IPS-18c (cell line): Measurements from ENCODE around the gene DPF3.

Experiments
- H3K4me3 ChIP-seq: 2 replicates; pipeline ENCODE4 v1.7.0; 2013; ENCODE audit warnings: low read depth, mild to moderate bottlenecking, low read length, moderate library complexity; ENCODE audit not compliant: insufficient read depth
- H3K9me3 ChIP-seq: one replicate; pipeline ENCODE4 v1.6.1; 2013; ENCODE audit warnings: mild to moderate bottlenecking, low read length, moderate library complexity; ENCODE audit not compliant: control insufficient read depth, insufficient read depth

Gene DPF3

DNA sequence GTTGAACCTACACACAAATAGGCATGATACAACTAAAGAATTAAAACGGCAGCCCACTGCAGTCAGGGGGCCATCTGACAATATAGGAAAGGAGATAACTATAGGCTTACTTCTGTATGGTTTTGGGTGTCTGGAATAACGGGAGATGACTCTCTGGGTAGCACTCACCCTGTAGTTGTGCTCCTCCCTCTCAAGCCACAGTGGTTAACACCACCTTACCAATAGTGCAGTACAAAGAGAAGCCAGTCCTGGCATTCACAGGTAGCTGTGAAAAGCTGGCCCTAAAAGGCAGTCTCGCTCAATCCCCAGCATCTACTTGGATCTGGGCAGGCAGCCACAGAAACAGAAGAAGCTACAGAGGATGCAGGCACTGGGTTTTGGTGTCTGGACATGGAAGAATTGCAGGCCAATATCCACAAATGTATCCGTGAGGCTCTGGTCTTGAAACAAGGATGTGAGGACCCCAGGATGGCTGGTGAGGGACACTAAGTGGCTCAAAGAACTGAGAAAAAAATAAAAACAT, 93.0 kb downstream of the DPF3 start:
- Histone ChIP-seq H3K9me3 (no peaks in the 10 kb centered on the region), H3K4me3 (no peak overlapping the region)

DNA sequence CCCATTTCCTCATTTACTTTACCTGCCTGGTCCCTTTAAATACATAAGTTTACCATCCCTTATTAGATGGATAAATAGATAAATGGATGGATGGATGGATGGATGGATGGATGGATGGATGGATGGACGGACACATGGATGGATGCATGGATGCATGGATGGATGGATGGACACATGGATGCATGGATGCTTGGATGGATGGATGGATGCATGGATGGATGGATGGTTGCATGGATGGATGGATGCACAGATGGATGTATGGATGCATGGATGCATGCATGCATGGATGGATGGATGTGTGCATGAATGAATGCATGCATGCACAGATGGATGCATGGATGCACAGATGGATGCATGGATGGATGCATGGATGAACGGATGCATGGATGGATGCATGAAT, 93.6 kb downstream of the DPF3 start:
- Histone ChIP-seq H3K4me3 (no peak overlapping the region), H3K9me3 (no peaks in the 10 kb centered on the region)

DNA sequence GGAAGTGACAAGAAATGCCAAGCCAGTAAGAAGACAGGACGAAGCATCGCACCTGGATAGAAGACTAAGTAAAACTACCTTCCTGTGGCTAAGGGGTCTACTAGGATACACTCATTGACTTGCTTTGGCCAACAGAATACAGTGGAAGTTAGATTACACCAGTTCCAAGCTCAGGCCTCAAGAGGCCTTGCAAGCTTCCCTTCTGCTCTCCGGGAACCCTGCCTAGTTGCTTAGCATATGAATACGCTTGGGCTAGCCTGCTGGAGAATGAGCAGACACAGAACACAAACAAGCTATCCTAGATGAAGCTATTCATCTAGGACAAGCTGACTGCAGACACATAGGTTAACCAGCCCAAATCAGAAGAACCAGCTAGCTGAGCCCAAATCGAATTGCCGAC, 97.0 kb downstream of the DPF3 start:
- no peaks in the 10 kb centered on the region for H3K9me3 ChIP-seq
- H3K4me3 ChIP-seq: no peak overlapping the region

DNA sequence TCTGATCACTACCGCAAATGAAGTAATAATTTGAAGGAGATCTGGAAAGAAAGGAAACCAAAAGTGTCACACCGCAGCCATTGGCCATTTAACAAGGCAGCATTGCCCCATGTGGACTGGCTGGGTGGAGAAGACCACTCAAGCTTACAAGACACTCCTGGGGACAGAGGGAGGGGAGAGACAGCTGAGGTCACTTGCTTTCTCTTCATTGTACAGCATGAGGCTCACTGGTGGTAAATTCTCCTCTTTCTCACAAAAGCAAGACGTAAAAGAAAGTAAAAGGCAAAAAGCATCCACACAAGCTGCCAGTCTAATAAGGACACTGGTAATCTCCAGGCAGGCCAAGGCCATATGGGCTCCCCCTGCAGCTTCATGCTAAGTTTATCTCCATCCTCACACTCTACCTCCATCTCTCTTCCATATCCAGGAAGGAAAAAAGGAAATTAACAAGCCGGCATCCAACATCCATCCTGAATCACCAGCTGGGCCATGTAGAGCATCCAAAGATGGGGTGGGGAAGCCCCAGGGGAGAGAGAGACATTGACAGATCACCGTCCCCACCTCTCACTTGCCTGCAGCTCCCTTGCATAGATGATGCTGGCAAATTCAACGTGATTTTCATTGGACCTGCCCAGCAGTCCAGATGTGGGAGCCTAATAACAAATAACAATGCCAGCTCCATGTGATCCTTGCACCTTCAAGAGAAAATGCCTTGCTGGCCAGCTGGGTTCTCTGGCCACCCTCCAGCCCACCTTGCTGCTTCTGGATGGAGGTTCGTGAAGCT, 100.6 kb downstream of the DPF3 start:
- no peaks in the 10 kb centered on the region for H3K9me3 ChIP-seq
- H3K4me3 ChIP-seq: no peak overlapping the region

DNA sequence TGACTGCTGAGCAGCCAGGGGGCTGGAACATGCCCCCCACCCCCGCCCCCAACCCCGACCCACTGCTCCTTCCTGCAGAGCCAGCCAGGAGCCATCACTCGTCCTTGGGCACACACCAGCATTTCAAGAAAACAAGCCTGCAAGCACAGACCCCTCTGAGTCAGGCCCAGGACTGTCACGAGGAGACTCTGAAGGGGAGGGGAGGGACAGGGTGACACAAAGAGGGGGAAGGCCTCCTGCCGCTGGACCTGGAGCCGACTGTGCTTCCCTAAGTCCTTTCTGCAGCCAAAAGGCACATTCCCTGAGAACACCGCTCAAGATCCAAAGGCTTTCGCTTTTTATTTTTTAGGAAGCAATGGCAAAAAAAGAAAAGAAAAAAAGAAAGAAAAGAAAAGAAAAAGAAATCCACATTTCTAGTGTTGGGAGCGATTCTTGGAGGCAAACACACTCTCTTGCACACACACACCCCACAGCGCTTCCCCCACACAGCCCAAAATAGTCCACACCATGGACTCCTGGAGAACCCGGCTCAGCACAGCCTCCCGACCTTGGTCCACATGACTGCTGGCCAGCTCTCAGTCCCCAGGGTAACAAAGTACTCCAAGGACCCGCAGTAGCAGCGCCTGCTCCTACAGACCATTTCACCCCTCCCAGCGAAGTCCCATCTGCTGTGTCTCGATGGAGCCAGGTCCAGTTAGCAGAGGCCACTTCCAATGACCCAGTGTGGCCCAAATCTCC, 101.7 kb downstream of the DPF3 start:
- Histone ChIP-seq H3K9me3 (no peaks in the 10 kb centered on the region), H3K4me3 (no peak overlapping the region)

DNA sequence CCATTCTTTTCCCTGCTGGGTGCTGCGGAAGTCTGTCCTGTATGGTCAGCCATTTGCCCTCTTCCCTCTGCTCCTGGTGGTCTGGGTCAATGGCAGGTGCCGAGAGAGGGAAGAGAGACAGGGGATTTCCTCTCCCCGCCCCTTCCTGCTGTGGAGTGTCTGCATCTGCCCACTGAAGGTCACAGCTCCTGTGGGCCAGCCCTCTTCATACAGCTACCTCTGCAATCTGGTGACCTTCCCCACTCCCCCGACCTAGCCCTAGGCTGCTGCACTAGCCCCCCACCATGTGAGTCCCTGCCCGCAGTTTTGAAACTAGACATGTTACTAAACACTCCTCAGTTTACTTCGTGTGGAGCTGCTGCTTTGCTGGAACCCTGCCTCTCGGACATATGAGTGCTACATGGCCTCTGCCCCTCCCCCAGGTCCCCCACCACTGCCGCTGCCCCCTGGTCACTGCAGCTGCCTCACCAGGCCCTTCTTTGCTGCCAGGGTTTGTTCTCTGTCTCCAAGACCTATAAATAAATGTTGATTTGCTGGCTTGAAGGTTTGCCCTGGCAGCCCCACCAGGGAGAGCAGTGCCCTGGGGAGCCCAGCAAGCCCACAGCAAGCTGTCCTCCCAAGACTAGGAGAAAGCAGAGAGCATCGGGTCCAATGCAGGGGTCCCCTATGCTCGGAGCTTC, 102.9 kb downstream of the DPF3 start:
- H3K4me3 ChIP-seq: no peak overlapping the region
- H3K9me3 ChIP-seq: no peaks in the 10 kb centered on the region

DNA sequence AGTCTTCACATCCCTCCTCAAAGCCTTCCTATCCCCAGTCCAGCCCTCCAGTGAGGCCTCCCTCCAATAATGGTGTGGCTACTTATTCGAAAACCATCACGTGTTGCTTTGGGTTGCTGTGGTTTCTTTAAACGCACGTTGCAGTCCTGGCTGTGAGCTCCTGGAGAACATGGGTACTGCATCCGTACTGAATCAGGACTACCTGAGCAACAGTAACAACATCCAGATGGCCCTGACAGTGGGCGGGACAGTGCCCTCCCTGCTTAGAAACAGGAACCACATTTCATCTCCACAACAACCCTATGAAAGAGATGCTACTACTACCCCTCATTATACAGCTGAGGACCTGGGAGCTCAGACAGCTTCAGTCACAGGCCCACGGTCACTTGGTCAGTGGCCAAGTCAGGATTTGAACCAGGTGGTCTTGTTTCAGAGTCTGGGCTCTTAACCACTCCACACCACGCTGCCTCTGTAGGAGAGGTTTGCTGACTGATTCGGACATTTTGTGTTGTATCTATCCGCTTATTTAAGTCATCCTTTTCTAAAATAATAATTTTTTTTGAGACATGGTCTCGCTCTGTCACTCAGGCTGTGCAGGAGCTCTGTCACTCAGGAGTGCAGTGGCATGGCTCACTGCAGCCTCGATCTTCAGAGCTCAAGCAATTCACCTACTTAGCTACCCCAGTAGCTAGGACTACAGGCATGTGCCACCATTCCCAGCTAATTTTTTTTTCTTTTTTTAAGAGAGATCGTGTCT, 104.8 kb downstream of the DPF3 start:
- no peaks in the 10 kb centered on the region for H3K9me3 ChIP-seq

DNA sequence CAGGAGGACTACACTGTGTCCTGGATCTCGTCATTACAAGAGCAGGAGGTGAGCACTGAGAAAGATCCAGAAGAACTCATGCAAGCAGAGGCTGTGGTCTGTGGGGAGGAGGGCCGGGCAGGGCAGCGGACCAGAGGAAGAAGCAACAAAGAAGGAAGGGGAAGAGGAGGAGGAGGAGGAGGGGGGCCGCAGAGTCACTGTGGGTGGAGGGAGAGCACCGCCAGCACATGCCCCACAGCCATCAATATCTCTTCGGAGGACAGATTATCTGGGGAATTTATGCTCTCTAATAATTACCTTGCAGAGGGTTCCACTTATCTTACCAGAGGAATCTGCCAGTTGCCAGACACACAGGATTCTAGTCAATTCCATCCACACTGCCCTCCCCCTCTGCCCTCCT, 105.6 kb downstream of the DPF3 start:
- no peak overlapping the region for H3K4me3 ChIP-seq
- no peaks in the 10 kb centered on the region for H3K9me3 ChIP-seq

More for the DNA sequence above, 104.8 kb downstream of the DPF3 start:
- H3K4me3 ChIP-seq: no peak overlapping the region

DNA sequence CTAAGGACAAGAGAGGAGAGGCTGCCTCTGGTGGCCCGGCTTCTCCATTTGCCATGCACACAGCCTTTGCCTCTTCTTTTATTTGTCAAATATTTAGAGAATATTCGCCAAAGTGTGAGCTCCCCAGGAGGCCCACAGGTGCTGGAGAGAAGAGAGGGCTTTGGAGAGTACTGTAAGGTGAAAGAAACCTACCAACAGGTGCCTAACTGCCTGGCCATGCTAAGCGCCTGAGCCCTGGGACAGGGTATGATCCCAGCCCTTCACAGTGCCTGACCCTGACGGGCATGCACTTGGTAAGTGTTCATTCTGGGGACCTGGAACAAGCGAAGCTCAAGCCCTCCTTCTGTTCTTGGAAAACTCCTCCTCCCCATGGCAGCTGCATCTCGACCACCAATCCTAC, 106.1 kb downstream of the DPF3 start:
- Histone ChIP-seq H3K4me3 (no peak overlapping the region), H3K9me3 (no peaks in the 10 kb centered on the region)

DNA sequence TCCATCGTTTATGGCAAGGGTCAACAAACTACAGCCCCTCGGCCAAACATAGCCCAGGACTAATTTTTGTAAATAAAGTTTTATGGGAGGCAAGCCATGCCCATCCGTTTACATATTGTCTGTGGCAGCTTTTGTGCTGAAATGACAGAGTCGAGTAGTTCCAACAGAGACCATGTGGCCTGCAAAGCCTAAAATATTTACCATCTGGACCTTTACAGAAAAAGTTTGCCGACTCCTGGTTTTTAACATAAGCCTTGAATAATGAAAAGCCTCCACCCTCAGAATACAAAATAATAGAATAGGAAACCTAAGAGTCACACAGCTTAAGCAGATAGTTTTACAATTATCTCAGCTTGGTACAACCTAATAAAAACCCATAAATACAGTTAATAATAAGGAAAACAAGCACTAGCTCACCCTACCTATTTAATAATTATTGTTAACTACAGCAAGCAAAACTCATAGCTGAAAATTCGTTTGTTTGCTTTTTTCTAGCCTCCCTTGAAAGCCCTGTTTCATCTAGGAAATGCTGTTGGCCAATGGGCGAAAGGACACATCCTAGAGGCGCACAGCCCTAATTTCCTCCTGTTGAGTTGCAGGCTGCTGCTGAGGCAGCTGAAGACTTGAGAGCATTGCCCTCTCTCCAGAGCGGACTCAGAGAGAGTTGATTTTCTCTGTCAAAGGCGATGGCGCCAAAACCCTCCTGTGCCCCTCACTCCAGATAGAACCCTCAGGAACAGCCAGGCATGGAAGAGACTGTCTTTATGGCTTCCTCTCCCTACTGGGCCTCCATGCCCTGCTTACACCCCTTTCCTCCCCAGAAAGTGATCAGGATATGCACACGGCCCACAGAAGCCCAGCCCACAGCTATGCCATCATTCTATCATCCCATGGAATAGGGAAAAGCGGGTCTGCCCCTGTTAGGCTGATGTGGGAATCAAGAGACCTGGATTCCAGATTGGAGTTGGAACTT, 107.2 kb downstream of the DPF3 start:
- no peak overlapping the region for H3K4me3 ChIP-seq
- no peaks in the 10 kb centered on the region for H3K9me3 ChIP-seq

DNA sequence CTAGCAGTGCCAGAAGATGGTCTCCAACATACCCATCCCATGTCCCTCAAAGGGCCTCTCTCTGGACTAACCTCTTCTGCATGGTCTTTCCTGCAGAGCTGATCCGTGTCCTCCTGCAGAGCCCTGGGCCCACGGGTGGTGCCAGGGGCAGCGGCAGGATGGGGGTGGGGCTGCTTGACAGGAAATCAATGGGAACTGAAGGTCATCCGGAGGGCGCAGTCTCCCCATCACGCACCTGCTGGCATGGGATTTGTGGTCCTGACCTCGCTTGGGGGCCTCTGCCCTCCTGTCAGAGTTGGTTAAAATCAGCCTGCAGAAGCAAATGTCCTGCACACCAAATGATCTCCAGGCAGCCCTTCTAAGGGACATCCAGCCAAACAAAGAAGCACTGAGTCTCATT, 110.2 kb downstream of the DPF3 start:
- H3K9me3 ChIP-seq: no peaks in the 10 kb centered on the region
- H3K4me3 ChIP-seq: no peak overlapping the region

DNA sequence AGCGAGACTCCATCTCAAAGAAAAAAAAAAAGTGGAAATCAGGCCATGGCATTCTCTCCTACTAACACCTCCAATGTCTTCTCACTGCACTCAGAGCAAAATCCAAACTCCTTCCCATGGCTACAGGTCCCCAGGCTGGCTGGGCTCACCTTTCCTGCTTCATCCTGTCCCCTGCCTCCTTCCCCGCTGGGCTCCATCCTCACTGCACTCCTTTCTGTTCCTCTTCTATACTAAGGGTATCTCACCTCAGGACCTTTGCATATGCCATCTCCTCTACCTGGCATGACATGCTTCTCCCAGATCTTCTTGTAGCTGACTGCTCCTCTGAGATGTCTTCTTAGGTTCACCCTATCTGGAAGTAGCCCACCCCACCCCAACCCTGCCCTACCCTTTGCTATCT, 111.1 kb downstream of the DPF3 start:
- H3K9me3 ChIP-seq: no peaks in the 10 kb centered on the region
- H3K4me3 ChIP-seq: no peak overlapping the region

DNA sequence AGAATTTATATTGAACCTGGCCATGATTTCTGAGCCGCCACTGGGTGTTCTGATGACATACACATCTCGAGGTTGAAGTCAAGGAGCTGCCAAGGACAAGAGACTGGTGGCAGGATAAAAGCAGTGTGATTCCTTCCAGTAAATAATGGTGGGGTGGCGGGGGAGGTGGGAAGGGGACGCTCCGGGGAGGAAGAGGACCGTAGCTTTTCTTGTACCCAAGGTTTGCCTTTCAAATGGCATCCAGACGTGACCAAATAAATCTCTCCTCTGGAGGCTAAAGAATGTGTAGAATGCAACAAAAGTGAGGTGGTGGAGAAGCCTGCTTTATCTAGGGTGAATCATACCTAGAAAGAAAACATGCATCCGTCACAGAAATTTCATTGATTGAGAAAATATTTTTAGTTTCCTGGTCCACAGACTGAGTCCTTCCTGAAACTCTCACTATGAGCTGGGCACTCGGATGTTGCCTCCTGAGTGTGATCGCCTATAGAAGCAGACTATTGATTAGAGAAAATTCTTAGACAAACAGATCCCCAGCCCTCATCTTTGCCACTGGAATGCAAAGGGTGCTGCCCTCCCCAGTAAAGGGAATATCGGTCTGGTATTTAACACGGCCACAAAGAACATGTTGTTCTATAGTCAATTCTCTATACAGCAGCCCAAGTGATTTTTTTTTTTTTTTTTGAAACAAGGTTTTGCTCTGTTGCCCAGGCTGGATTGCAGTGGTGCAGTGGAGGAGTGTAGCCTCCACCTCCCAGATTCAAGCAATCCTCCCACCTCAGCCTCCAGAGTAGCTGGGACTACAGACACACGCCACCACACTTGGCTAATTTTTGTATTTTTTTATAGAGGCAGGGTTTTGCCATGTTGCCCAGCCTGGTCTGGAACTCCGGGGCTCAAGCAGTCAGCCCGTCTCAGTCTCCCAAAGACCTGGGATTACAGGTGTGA, 112.1 kb downstream of the DPF3 start:
- H3K9me3 ChIP-seq: peaks cover 2% of the 10 kb centered on the region

DNA sequence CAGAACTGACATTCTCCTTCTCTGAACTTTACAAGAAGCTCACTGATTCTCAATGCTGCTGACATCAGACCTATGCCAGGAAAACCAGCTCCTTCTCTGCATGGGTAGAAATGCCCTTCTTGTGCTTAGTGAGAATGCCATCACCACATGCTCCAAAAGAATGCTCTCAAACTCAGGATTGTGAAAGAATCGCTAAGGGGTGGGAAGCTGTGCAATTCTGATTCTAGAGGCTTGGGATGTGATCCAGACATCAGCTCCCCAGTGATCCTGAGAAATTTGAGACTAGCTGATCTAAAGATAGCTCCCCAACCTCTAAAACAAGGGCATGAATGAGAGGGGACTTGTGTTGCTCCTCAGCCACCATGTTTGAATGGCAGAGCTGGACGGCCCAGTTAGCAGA, 113.2 kb downstream of the DPF3 start:
- peaks cover 2% of the 10 kb centered on the region for H3K9me3 ChIP-seq
- no peak overlapping the region for H3K4me3 ChIP-seq

More for the DNA sequence above, 112.1 kb downstream of the DPF3 start:
- H3K4me3 ChIP-seq: no peak overlapping the region

DNA sequence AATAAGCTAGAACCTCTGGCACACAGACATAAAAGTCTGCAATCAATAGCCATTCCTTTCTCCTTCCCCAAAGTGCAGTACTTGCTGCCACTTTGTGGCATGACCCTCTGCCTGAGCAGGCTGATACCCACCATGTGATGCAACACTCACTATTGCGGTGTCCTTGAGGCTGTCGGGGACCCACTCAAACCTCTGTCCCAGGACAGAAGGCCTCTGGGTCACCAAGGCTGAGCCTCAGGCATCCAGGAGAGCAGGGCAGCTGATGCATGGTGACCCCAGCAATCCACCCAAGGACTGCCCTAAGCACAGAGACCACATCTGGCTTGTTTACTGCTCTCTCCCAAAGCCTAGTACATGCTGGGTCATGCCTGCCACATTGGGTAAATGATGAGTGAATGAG, 114.2 kb downstream of the DPF3 start:
- Histone ChIP-seq H3K9me3 (peaks cover 2% of the 10 kb centered on the region), H3K4me3 (no peak overlapping the region)
